Measurements from ENCODE around the gene ZDHHC11B.
"Not testable (repeated sequence)": the region's sequence is repeated elsewhere in the genome, so short reads cannot be mapped to it uniquely, and the experiment has no call there.

Gene ZDHHC11B

DNA sequence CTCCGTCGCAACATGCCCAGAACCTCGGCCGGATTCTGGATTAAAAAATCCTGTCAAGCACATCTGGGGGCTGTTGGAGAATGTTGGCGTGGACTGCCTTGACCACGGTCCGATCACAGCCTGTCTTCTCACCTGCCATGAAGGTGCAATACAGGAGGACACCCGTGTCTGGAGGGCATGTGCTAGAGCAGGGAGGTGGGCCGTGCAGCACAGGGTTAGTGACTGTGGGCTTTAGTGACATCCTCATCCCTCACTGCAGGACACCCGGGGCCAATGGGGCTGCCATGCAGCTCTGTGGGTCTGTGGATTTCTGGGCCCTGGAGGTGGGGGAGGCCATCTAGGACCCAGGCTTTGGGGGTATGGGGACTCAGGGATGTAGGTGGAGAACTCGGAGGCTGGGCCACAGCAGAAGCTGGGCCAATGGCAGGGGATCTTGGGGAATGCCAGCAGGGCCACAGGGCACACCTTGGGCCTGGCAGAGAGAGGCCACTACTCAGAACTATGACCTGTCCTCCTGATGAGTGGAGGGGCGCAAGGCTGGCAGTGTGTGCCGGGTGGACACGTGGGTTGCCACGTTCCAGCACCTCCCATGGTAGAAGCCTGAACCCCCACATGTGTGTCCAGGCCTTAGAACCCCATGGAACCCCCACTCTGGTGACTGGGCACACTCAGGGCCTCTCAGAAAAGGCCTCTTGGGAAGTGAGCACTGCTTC, 23.3 kb downstream of the ZDHHC11B start:
- H3K36me3 ChIP-seq (ENCODE audit: control insufficient read depth, insufficient read depth, low read length) = peaks cover 2% of the 10 kb centered on the region
- H3K27ac ChIP-seq (ENCODE audit: low read depth, low read length) = no peak overlapping the region
- no peak overlapping the region for H3K9ac ChIP-seq (ENCODE audit: low read length)
- H3K4me1 ChIP-seq (ENCODE audit: control insufficient read depth, insufficient read depth, low read length) = peaks cover 25% of the 10 kb centered on the region
- no peaks in the 10 kb centered on the region for H3K27me3 ChIP-seq (ENCODE audit: control insufficient read depth, insufficient read depth, low read length)
- H3K4me3 ChIP-seq (ENCODE audit: low read length) = no peak overlapping the region

DNA sequence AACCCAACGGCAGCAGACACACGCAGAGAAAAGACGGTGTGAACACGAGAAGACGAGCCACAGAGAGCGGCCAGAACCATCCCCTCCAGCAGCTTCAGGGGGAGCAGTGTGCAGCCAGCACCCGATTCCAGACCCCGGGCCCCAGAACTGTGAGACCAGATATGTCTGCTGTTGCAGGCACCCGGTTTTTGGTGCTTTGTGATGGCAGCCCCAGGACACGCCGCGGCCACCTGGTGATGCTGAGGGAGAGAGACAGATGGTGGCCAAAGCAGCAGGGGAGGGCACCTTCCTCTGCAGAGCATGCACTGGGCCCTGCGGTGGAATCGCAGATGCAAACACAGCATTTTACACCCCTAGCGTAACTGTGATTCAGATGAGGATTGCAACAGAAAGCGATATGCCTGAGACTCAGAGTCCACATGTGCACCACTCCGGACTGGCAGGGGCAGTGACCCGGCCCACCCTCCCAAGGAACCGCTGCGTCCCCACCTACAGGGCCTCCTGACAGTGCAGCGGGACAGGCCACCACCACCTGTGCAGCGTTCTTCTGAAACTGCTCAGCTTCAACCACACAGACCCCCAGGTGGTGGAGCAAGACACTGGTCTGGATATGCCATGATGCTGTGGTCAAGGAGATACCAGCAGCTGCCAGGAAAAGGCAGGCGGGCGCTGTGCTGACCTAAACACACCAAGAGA, 24.0 kb downstream of the ZDHHC11B start:
- H3K9ac ChIP-seq (ENCODE audit: low read length) = no peak overlapping the region
- H3K27me3 ChIP-seq (ENCODE audit: control insufficient read depth, insufficient read depth, low read length) = no peaks in the 10 kb centered on the region
- H3K36me3 ChIP-seq (ENCODE audit: control insufficient read depth, insufficient read depth, low read length) = peaks cover 1% of the 10 kb centered on the region
- H3K27ac ChIP-seq (ENCODE audit: low read depth, low read length) = no peak overlapping the region
- H3K4me3 ChIP-seq (ENCODE audit: low read length) = no peak overlapping the region
- H3K4me1 ChIP-seq (ENCODE audit: control insufficient read depth, insufficient read depth, low read length) = peaks cover 25% of the 10 kb centered on the region

DNA sequence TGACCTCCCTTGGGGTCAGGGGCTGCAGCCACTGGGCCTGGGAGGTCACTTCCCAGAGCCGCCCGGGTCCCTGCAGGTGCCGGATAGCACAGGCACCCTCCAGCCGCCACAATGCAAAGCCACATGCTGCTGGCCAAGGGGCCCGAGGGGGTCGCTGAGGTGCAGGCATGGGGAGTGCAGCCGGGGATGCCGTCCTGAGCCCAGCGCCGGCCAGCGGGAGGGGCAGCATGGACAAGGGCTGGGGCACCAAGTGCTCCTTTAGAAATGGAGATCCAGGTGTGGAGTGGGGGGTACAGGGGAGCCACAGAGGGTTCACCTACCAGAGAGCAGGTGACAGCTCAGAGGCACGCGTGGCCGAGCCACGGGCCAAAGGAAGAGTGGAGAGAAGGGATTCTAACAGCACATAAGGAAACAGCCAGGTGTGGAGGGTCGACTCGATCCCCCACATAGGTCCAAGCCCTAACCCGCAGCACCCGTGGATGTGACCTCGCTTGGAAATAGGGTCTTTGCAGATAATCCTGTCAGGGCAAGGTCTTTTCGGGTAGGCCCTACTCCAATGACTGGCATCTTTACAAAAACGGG, 24.7 kb downstream of the ZDHHC11B start:
- no peaks in the 10 kb centered on the region for H3K27me3 ChIP-seq (ENCODE audit: control insufficient read depth, insufficient read depth, low read length)
- peaks cover 25% of the 10 kb centered on the region for H3K4me1 ChIP-seq (ENCODE audit: control insufficient read depth, insufficient read depth, low read length)
- H3K9ac ChIP-seq (ENCODE audit: low read length) = no peak overlapping the region
- no peak overlapping the region for H3K4me3 ChIP-seq (ENCODE audit: low read length)
- no peaks in the 10 kb centered on the region for H3K36me3 ChIP-seq (ENCODE audit: control insufficient read depth, insufficient read depth, low read length)
- peak overlapping the region; percentile 45 for H3K27ac ChIP-seq (ENCODE audit: low read depth, low read length)

DNA sequence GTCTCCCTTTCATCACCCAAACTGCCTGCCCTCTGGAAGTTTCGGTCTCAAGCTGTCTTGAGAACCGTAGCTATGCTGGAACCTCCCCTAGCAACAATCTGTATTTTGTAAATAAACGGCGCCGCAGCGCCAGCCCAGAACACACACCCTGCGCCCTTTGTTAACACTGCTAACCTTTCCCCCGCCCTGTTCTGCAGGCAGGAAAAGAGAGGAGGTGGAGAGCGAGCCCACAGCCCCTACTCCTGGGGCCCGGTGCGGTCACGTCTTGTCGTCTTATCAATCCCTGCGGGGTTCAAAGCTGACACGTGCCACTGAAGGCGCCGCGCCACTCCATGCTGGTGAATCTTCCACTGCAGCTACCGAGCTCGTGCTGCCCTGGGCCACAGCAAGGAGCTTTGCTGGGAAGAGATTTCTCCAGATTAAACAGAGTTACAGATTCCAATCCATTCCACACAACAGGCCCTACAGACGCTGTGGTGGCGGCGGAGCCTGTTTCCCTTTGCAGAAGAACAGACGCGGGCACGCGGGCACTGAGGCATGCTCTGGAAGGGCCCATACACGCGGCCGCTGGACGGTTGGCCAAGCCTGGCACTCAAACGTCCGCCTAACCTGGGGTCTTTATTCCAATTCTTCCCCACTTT, 25.3 kb downstream of the ZDHHC11B start:
- peak overlapping the region; percentile 45 for H3K27ac ChIP-seq (ENCODE audit: low read depth, low read length)
- H3K27me3 ChIP-seq (ENCODE audit: control insufficient read depth, insufficient read depth, low read length) = no peaks in the 10 kb centered on the region
- H3K4me1 ChIP-seq (ENCODE audit: control insufficient read depth, insufficient read depth, low read length) = peaks cover 25% of the 10 kb centered on the region
- no peaks in the 10 kb centered on the region for H3K36me3 ChIP-seq (ENCODE audit: control insufficient read depth, insufficient read depth, low read length)
- no peak overlapping the region for H3K9ac ChIP-seq (ENCODE audit: low read length)
- peak overlapping the region; percentile 45 for H3K4me3 ChIP-seq (ENCODE audit: low read length)

DNA sequence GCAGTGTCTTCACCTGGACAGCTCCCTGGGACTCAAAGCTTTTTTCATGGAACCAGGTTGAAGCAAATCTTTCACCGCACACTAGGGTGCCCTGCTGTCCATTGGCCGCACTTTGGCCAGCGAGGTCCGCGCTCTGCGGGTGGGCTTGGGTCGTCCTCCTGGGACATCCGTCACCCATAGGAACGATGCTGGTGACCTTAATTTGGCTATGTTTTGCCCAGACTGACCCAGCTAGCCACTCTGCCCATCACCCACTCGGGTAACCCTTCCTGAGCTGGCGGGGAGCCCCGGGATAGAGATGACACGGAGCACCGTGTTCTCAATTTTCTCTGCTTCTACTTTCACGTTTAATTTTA, 25.9 kb downstream of the ZDHHC11B start:
- Histone ChIP-seq H3K9ac (ENCODE audit: low read length) (no peak overlapping the region), H3K27ac (ENCODE audit: low read depth, low read length) (peak overlapping the region; percentile 45), H3K4me1 (ENCODE audit: control insufficient read depth, insufficient read depth, low read length) (peaks cover 25% of the 10 kb centered on the region), H3K4me3 (ENCODE audit: low read length) (peak overlapping the region; percentile 45), H3K27me3 (ENCODE audit: control insufficient read depth, insufficient read depth, low read length) (no peaks in the 10 kb centered on the region), H3K36me3 (ENCODE audit: control insufficient read depth, insufficient read depth, low read length) (no peaks in the 10 kb centered on the region)

DNA sequence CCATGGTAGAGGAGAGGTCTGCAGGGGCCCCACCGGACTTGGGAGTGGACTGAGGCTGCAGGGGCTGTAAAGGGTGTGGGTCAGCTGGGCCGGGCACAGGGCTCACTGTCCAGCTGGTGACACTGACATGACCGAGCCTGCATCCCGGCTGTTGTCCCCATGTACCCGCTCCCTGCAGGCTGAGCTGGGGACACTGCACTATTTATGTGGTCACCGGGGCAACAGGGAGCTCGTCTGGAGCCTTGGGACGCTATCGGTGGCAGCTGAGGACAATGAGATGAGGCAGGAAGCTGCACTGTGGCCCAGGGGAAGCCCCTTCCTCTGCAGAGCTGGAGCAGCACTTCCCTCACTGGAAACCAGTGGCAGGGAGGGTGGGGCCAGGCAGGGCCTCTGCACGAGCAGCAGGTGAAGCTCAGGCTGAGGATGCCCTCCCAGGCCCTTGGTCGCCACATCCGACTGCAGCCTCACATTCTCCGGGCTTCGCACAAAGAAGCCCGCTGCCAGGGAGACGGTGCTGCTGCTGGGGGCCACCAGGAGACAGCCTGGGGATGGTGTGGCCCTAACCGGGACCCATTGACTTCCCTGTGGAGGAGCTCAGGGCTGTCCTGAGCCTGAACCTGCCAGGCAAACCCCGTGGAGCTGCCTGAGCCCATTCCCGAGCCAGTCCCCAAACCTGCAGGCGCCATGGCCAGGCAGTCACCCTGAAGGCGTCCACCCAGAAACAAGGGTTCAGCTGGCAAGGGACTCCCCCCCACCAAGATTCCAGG, 26.4 kb downstream of the ZDHHC11B start:
- Histone ChIP-seq H3K27ac (ENCODE audit: low read depth, low read length) (peak overlapping the region; percentile 45), H3K4me1 (ENCODE audit: control insufficient read depth, insufficient read depth, low read length) (peaks cover 25% of the 10 kb centered on the region), H3K27me3 (ENCODE audit: control insufficient read depth, insufficient read depth, low read length) (no peaks in the 10 kb centered on the region), H3K9ac (ENCODE audit: low read length) (no peak overlapping the region), H3K4me3 (ENCODE audit: low read length) (peak overlapping the region; percentile 45), H3K36me3 (ENCODE audit: control insufficient read depth, insufficient read depth, low read length) (no peaks in the 10 kb centered on the region)

DNA sequence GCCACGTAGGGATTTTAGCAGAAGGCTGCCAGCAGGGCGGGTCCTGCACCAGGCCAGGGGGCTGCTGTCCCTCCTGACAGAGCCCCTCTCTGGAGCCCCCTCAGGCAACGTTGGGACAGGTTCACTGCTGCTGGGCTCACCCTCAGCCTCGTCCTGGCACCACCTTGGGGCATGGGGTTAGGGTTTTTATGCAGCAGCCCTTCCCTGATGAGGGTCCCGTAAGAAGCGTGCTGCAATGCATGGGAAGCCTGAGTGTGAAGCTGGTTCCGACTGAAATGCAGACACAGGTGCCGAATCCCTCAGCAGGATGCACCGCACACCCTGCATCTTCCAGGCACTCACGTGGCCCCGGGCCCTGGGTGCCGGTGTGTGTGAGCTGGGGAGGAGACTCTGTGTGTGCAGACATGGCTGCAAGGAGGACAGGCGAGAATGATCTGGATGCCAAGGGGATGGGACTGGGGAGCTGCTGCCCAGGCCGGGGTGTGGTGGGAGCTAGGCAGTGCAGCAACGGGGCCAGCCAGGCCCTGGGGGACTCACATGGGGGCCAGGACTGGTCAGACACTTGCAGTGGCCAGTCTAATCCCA, 27.1 kb downstream of the ZDHHC11B start:
- no peaks in the 10 kb centered on the region for H3K27me3 ChIP-seq (ENCODE audit: control insufficient read depth, insufficient read depth, low read length)
- no peak overlapping the region for H3K9ac ChIP-seq (ENCODE audit: low read length)
- peaks cover 25% of the 10 kb centered on the region for H3K4me1 ChIP-seq (ENCODE audit: control insufficient read depth, insufficient read depth, low read length)
- H3K36me3 ChIP-seq (ENCODE audit: control insufficient read depth, insufficient read depth, low read length) = no peaks in the 10 kb centered on the region
- no peak overlapping the region for H3K27ac ChIP-seq (ENCODE audit: low read depth, low read length)
- peak overlapping the region; percentile 13 for H3K4me3 ChIP-seq (ENCODE audit: low read length)

DNA sequence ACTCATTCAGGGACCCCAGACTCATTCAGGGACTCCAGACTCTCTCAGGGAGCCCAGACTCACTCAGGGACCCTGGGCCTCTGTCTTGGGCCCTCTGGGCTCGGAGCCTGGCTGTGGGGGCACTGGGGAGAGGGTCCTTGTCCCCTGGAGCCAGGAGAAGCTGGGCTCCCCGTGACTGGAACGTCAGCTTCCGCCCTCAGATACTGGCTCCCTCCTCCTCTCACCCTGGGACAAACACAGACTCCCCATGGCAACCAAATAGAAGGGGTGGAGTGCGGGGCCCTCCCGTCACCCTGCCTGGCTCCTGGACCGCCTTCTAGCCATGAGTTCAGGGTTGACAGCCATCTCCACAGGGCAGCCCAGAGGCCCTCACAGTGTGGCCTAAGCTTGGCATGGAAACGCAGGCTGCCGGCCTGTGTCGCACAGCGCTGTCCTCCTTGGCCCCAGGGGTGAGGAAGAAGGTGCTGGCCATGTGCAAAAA, 27.6 kb downstream of the ZDHHC11B start:
- H3K36me3 ChIP-seq (ENCODE audit: control insufficient read depth, insufficient read depth, low read length) = no peaks in the 10 kb centered on the region
- H3K4me1 ChIP-seq (ENCODE audit: control insufficient read depth, insufficient read depth, low read length) = peaks cover 25% of the 10 kb centered on the region
- no peak overlapping the region for H3K9ac ChIP-seq (ENCODE audit: low read length)
- no peak overlapping the region for H3K27ac ChIP-seq (ENCODE audit: low read depth, low read length)
- no peaks in the 10 kb centered on the region for H3K27me3 ChIP-seq (ENCODE audit: control insufficient read depth, insufficient read depth, low read length)
- peak overlapping the region; percentile 9 for H3K4me3 ChIP-seq (ENCODE audit: low read length)

DNA sequence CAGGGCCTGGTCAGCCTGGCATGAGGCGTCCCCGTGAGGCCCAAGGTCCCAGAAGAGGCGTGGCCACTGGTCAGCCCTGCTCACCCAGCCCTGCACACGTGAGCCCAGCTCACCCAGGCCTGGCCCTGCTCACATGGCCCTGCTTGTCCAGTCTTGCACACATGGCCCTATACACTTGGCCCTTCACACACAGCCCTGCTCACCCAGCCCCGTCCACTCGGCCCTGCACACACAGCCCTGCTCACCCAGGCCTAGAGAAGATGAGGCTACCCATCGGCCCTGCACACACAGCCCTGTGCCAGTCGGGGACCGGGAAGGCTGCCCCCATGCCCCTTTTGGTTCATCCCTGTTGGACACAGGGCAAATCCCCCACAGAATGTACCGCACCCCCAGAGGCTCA, 28.4 kb downstream of the ZDHHC11B start:
- peaks cover 25% of the 10 kb centered on the region for H3K4me1 ChIP-seq (ENCODE audit: control insufficient read depth, insufficient read depth, low read length)
- no peak overlapping the region for H3K9ac ChIP-seq (ENCODE audit: low read length)
- no peak overlapping the region for H3K27ac ChIP-seq (ENCODE audit: low read depth, low read length)
- H3K27me3 ChIP-seq (ENCODE audit: control insufficient read depth, insufficient read depth, low read length) = no peaks in the 10 kb centered on the region
- no peak overlapping the region for H3K4me3 ChIP-seq (ENCODE audit: low read length)
- no peaks in the 10 kb centered on the region for H3K36me3 ChIP-seq (ENCODE audit: control insufficient read depth, insufficient read depth, low read length)

DNA sequence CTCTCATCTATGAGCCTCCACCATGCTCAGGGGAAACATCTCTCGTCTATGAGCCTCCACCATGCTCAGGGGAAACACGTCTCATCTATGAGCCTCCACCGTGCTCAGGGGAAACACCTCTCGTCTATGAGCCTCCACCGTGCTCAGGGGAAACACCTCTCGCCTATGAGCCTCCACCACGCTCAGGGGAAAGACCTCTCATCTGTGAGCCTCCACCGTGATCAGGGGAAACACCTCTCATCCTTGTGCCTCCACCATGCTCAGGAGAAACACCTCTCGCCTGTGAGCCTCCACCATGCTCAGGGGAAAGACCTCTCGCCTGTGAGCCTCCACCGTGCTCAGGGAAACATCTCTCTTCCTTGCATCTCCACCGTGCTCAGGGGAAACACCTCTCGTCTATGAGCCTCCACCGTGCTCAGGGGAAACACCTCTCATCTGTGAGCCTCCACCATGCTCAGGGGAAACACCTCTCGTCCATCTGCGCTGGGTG, 30.3 kb downstream of the ZDHHC11B start:
- not testable (repeated sequence) for H3K27me3 ChIP-seq (ENCODE audit: control insufficient read depth, insufficient read depth, low read length); H3K9ac ChIP-seq (ENCODE audit: low read length); H3K27ac ChIP-seq (ENCODE audit: low read depth, low read length); H3K36me3 ChIP-seq (ENCODE audit: control insufficient read depth, insufficient read depth, low read length); H3K4me3 ChIP-seq (ENCODE audit: low read length)
- H3K4me1 ChIP-seq (ENCODE audit: control insufficient read depth, insufficient read depth, low read length) = peaks cover 23% of the 10 kb centered on the region

DNA sequence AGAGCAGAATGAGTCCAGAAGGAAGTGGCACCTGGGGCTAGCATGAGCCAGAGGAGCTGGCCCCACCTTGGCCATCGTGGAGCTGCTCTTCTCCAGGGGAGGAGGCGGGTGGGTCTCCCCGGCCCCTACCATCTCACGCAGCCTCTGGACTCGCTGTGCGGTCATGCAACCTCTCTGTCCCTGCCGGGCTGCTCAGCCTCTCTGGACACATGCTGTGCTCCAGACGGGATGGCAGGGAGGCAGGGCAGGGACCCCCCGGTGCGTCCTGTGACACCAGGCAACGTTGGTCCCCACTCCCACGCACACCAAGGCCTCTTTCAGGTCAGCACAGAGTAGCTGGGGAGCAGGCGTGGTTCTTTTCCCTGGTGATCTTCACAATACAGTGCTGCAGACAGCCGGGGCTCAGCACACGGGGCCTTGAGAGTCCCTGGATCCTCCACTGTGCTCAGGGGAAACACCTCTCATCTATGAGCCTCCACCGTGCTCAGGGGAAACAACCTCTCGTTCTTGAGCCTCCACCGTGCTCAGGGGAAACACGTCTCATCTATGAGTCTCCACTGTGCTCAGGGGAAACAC, 30.9 kb downstream of the ZDHHC11B start:
- H3K4me1 ChIP-seq (ENCODE audit: control insufficient read depth, insufficient read depth, low read length) = peaks cover 21% of the 10 kb centered on the region
- not testable (repeated sequence) for H3K4me3 ChIP-seq (ENCODE audit: low read length); H3K27me3 ChIP-seq (ENCODE audit: control insufficient read depth, insufficient read depth, low read length); H3K27ac ChIP-seq (ENCODE audit: low read depth, low read length); H3K9ac ChIP-seq (ENCODE audit: low read length); H3K36me3 ChIP-seq (ENCODE audit: control insufficient read depth, insufficient read depth, low read length)

Data from rectal smooth muscle tissue (tissue), 1 donor.